NCI-H1694 treated with DMSO at 0.1 percent for 48 hours (cell line): Measurements from ENCODE around the gene CYP24A1.

Experiments used
- DNase-seq: peaks from one replicate; lab custom pipeline; 2025; lab: John Stamatoyannopoulos, UW

CYP24A1 gene

DNA sequence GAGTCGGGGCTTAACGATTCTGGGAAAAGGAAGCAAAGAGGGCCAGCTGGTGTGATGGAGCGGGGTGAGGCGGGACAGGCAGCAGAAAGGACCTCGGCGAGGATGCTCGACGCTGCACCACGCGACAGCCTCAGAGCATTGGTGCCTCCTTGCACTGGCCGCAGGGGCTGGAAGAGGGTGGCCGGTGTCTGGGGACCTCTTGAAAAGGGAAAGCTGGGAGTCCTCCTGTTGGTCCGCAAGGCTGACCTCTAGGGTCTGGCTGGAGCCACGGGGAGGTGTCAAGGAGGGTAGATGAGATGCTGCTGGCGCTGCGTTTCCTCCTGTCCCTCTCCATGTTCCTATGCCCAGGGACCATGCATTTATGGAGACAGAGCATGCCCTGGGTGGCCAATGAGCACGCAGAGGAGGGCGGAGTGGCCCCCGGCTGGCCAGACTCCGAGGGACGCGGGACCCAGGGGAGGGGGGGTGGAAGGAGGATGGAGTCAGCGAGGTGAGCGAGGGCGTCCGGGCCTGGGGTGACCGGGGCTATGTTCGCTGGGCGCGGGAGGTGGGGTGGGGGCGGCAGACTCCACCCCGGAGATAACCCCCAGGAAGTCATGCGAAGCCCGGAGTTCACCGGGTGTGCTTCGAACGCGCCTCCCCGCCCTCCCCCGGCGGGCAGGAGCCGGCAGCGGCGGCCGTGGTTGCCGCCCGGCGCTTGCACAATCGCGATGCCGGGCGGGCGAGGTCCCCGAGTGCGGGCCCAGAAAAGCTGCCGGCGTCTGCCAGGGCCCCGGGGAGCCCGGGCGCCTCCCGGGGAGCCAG lies at the start of gene CYP24A1:
CYP24A1 (minus strand) TSS at position 334 of the 804 bp plus-strand sequence. CDS start 407 bp downstream, outside the sequence.
- DNase-seq, result no peak

GRCh38 chr20:54223285-54223684 lies 49.5 kb upstream of the CYP24A1 start:
- DNase-seq, result no peak

DNA sequence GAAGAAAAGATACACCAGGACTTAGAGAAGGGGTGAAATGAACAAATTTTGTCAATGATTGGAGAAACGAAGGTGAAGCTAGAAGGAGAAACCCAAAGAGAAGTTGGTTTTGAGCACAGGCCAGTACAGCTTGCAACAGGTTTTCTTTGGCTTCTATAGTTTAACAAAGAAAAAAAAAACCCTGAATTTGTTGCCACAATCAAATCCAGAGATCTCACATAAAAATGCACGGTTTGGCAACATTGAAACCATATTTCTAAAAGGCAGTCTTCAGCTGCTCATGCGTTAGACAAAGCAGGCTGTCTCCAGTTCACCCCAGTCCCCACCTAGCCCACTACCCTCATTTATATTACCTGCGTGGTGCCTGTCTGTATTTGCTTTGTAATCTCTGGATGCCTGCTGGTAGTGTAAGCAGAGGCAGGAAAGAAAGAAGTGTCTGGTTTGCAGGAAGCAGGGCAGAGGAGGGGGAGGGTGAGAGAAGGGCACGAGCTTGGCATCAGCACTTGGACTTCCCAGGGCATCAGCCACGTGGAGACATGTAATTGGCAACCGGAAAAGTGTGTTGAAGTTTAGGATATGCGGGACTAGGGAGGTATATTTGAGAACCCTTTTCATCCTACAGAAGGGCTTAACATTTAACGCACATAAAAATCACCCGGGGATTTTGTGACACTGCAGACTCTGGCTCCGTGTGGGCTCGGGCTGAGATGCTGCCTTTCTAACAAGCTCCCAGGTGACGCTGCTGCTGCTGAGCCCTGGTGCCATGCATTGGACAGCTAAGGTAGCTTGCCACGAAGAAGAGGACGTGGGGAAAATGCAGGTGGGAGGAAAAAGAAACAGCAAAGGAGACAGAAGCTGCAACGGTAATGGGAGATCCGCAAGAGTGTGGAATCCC lies 48.5 kb upstream of the CYP24A1 start:
- DNase-seq, result no peak

DNA sequence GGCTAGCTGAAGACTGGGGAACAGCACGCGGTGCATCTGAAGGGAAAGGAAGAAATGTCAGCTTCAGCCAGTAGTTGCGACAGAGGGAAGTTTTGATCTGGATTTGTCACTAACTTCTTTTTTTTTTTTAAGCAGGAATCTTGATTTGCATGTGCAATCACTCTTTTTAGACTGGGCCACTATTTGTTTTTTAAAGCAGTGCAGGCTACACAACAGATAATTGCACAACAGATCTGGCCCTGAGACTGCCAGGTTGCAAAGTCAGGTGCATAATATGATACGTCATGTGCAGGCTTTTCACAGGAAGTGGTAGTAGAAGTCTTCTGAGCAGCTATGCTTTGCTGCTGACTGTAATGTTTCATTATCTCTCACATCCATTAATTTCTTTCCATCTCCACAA lies 47.6 kb upstream of the CYP24A1 start:
- no peak for DNase-seq

DNA sequence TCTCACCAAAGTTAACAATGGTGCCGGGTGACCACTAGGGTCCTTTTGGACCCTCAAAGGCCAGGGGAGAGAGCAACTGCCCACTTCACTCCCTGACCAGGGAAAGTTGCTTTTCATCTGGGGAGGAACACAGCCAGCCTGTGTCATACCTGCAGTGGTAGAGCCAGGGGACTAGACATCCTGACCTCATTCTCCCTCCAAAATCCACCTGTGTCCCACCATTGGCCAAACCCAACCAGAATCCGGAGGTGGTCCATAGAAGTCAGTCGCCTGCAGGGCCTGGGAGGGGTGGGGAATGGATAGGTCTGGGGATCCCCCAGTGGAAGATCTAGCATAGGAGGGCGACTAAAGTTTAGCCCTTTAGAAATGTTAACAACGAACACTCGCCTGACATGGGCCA lies 46.9 kb upstream of the CYP24A1 start:
- no peak for DNase-seq

GRCh38 chr20:54219751-54220426 lies 46.1 kb upstream of the CYP24A1 start:
- DNase-seq, result peak; percentile 35

- DNase-seq, result no peak
These were observed 44.7 kb upstream of the CYP24A1 start for GRCh38 chr20:54218470-54218869.

DNA sequence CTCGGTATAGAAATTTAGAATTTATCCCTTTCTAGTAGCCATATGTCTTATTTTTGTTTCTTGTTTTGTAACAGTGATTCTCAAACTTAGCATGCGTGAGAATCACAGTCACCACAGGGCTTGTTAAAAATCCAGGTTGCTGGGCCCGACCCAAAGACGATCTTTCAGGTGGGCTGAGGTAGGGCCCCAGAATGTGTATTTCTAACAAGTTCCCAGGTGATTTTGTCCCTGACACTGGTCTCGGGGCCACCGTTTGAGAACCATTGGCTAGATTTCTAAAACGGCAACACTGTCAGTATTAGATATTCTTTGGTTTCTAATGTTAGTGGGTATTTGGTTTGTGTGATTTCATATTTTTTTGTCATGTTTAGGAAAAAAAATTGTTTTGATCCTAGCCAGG lies 44.0 kb upstream of the CYP24A1 start:
- no peak for DNase-seq

DNA sequence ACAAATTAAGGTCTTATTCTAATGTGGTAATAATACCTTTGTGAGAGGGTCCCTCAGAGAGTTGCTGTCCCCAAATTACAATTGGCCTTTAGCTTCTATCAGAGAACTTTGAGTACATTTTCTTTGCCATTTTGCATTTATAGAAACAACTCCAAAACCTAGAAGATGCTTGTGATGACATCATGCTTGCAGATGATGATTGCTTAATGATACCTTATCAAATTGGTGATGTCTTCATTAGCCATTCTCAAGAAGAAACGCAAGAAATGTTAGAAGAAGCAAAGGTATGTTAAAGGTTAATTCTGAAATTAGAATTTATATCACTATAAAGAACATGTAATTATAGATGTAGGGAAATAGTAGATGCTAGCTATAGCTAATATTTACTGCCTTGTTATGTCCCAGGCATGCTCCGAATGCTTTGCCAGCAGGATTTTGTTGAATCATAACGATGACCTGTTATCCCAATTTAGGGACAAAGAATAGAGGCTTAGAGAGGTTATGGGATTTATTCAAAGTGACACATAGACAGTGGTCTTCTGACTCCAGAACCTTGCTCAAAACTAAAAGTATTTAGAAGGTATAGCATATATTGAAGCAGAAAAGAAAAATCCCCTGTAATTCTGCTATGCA lies 41.5 kb upstream of the CYP24A1 start:
- DNase-seq, result no peak

GRCh38 chr20:54214566-54214965 lies 40.8 kb upstream of the CYP24A1 start:
- DNase-seq, result no peak

GRCh38 chr20:54212871-54213270 lies 39.1 kb upstream of the CYP24A1 start:
- DNase-seq, result no peak

GRCh38 chr20:54212226-54212625 lies 38.4 kb upstream of the CYP24A1 start:
- DNase-seq, result no peak

- no peak for DNase-seq
These were observed 35.5 kb upstream of the CYP24A1 start for GRCh38 chr20:54209216-54209813.

- no peak for DNase-seq
These were observed 34.9 kb upstream of the CYP24A1 start for GRCh38 chr20:54208548-54209176.

DNA sequence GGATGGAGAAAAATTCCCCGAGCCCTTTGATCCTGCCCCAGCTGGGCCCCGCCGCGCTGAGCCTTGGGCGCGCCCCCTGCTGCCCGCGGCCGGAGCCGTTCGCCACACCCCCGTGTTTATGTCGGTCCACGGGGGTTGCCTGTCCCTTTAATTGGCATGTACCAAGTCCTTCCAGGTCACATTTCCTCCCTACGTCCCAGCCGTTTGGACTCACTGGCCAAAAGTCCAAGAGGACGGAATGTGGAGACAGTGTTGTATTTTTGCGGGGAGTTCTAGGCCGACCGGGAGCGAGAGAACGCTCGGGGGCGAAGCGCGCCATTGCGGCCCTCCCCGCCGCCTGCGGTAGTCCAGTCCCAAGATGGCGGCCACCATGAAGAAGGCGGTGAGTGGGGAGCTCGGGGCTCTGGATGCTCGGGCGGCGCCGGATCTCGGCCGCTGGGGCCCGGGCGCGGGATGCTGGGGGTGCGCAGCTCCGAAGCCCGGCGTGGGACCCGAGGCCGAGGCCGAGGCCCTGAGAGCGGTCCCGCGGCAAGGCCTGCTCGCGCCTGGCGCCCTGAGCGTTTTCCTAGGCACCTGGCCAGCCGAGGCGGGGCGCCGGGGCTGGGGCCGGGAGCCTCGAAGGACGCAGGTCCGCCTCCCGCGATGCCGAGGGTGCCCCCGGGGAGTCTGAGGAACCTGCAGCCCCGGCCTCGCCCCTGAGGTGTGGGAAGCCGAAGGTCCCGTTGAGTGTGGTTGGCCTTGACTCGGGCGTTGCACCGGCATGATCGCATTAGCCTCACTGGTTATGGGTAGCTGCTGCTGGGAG lies 34.2 kb upstream of the CYP24A1 start, which contains the start of gene PFDN4:
PFDN4 (plus strand) TSS at position 345 of the 805 bp plus-strand sequence; CDS start at position 359, 14 bp downstream.
- DNase-seq, result peak; percentile 46

GRCh38 chr20:54207053-54207742 lies 33.4 kb upstream of the CYP24A1 start:
- DNase-seq, result no peak

- DNase-seq, result no peak
These were observed 31.7 kb upstream of the CYP24A1 start for GRCh38 chr20:54205450-54205849.

GRCh38 chr20:54204481-54204880 lies 30.7 kb upstream of the CYP24A1 start:
- no peak for DNase-seq

- DNase-seq, result no peak
These were observed 30.3 kb upstream of the CYP24A1 start for GRCh38 chr20:54204063-54204462.
